Gastrocnemius medialis (tissue), 4 donors: ENCODE measurements around the gene STK36.

Experiments
- CTCF ChIP-seq, 5 experiments: fragments of 450-650 bp in 3 of 5; fragments of 200-600 bp in 2 of 5; sonication (generic) in 2 of 5; IDR thresholded peaks in 4 of 5; conservative IDR thresholded peaks in 1 of 5; 1 replicate in 4 of 5; 2 replicates in 1 of 5; pipeline ENCODE4 v1.5.1; 2016 to 2019; ENCODE audit warnings: antibody characterized with exemption in 5 of 5, mild to moderate bottlenecking in 3 of 5, moderate library complexity in 3 of 5
- POLR2A ChIP-seq, 2 donors: fragments of 450-650 bp; IDR thresholded peaks; one replicate each; pipeline ENCODE4 v1.6.1; 2017; ENCODE audit warnings: antibody characterized with exemption in 2 of 2, mild to moderate bottlenecking in 2 of 2, moderate library complexity in 2 of 2

- no peak for TF ChIP-seq POLR2A (IDR thresholded peaks at IDR 0.05)
- TF ChIP-seq CTCF (IDR thresholded peaks at IDR 0.05 in 4 of 5, conservative IDR thresholded peaks at IDR 0.05 in 1 of 5): no peak
These were observed 7.2 kb upstream of the STK36 start for GRCh38 chr2:218664653-218665052.
